Sigmoid colon (tissue), 4 donors: Measurements from ENCODE around the gene LIPG.

Source experiments
- CTCF ChIP-seq, 4 experiments: fragments of 450-650 bp in 3 of 4; fragments of 200-600 bp in 1 of 4; IDR thresholded peaks; one replicate each; pipeline ENCODE4 v1.5.1; 2016 to 2019; ENCODE audit warnings: antibody characterized with exemption in 4 of 4, mild to moderate bottlenecking in 3 of 4, moderate library complexity in 2 of 4
- EP300 ChIP-seq, 4 donors: sonication (generic); formaldehyde crosslinking; IDR thresholded peaks; one replicate each; pipeline ENCODE4 v1.6.1; 2017; ENCODE audit warnings: antibody characterized with exemption in 4 of 4
- POLR2A ChIP-seq, 2 donors: fragments of 450-650 bp; IDR thresholded peaks; one replicate each; pipeline ENCODE4 v1.6.1; 2016; ENCODE audit warnings: antibody characterized with exemption in 2 of 2, mild to moderate bottlenecking in 2 of 2, moderate library complexity in 2 of 2
- POLR2AphosphoS5 ChIP-seq, 4 donors: sonication (generic); formaldehyde crosslinking; IDR thresholded peaks; one replicate each; pipeline ENCODE4 v1.6.1; 2017; ENCODE audit warnings: antibody characterized with exemption in 4 of 4

- TF ChIP-seq CTCF (IDR thresholded peaks at IDR 0.05) (no peak), EP300 (IDR thresholded peaks at IDR 0.05) (no peak), POLR2AphosphoS5 (IDR thresholded peaks at IDR 0.05) (no peak), POLR2A (IDR thresholded peaks at IDR 0.05) (no peak)
These were observed 63.3 kb downstream of the LIPG start for GRCh38 chr18:49625021-49625691.
